ENCODE data around the gene VPS18. TPM values are rescaled to one million over a fixed set of nuclear protein-coding genes. Genes with fewer than 3 reads are reported as not detected.

Gene VPS18
- total RNA-seq, 1 experiment from 2014 or later: 12.6 TPM

- H3K27me3 ChIP-seq (ENCODE audit: low read length): no peaks in the 10 kb centered on the region
- H4K20me1 ChIP-seq (ENCODE audit: insufficient read depth, low read depth, low read length): no peaks in the 10 kb centered on the region
- DNase-seq: no peak
- no peaks in the 10 kb centered on the region for H3K79me2 ChIP-seq (ENCODE audit: low read length)
- no peak overlapping the region for H3K4me2 ChIP-seq (ENCODE audit: low read depth, low read length, poor library complexity, severe bottlenecking)
- no peaks in the 10 kb centered on the region for H3K9me2 ChIP-seq (replicated peaks; ENCODE audit: insufficient read depth, low read length)
- H3K4me3 ChIP-seq (ENCODE audit: low read length): no peak overlapping the region
- no peak overlapping the region for H3K27ac ChIP-seq (ENCODE audit: low read length)
- H2AFZ ChIP-seq (ENCODE audit: low read length): no peak overlapping the region
- H3K9me3 ChIP-seq (ENCODE audit: low read length): no peaks in the 10 kb centered on the region
- no peaks in the 10 kb centered on the region for H3K36me3 ChIP-seq (ENCODE audit: insufficient read depth, low read length)
- peaks cover 7% of the 10 kb centered on the region for H3K4me1 ChIP-seq (ENCODE audit: low read length)
- no peak overlapping the region for H3K9ac ChIP-seq (ENCODE audit: low read length)
Measured at GRCh38 chr15:40886586-40886985, 7.7 kb upstream of the VPS18 start.

GRCh38 chr15:40889112-40889511, 5.1 kb upstream of the VPS18 start:
- H2AFZ ChIP-seq (ENCODE audit: low read length): no peak overlapping the region
- H3K36me3 ChIP-seq (ENCODE audit: insufficient read depth, low read length): no peaks in the 10 kb centered on the region
- no peak overlapping the region for H3K4me2 ChIP-seq (ENCODE audit: low read depth, low read length, poor library complexity, severe bottlenecking)
- H3K79me2 ChIP-seq (ENCODE audit: low read length): no peaks in the 10 kb centered on the region
- H4K20me1 ChIP-seq (ENCODE audit: insufficient read depth, low read depth, low read length): no peaks in the 10 kb centered on the region
- H3K4me3 ChIP-seq (ENCODE audit: low read length): no peak overlapping the region
- no peaks in the 10 kb centered on the region for H3K9me2 ChIP-seq (replicated peaks; ENCODE audit: insufficient read depth, low read length)
- peaks cover 17% of the 10 kb centered on the region for H3K4me1 ChIP-seq (ENCODE audit: low read length)
- no peaks in the 10 kb centered on the region for H3K27me3 ChIP-seq (ENCODE audit: low read length)
- H3K9ac ChIP-seq (ENCODE audit: low read length): no peak overlapping the region
- DNase-seq: no peak
- no peaks in the 10 kb centered on the region for H3K9me3 ChIP-seq (ENCODE audit: low read length)
- no peak overlapping the region for H3K27ac ChIP-seq (ENCODE audit: low read length)

- no peak for DNase-seq
- peak overlapping the region; percentile 45; the same call in 1 of the 2 replicates for H2AFZ ChIP-seq (ENCODE audit: low read length)
- no peaks in the 10 kb centered on the region for H3K27me3 ChIP-seq (ENCODE audit: low read length)
- peaks cover 28% of the 10 kb centered on the region for H3K4me1 ChIP-seq (ENCODE audit: low read length)
- 0 out of 2 replicates have a peak, but pooled peaks cover 3% of the 10 kb centered on the region for H4K20me1 ChIP-seq (ENCODE audit: insufficient read depth, low read depth, low read length)
- H3K4me2 ChIP-seq (ENCODE audit: low read depth, low read length, poor library complexity, severe bottlenecking): no peak overlapping the region
- no peak overlapping the region for H3K9ac ChIP-seq (ENCODE audit: low read length)
- H3K27ac ChIP-seq (ENCODE audit: low read length): no peak overlapping the region
- 0 out of 2 replicates have a peak, but pooled peaks cover 2% of the 10 kb centered on the region for H3K36me3 ChIP-seq (ENCODE audit: insufficient read depth, low read length)
- H3K4me3 ChIP-seq (ENCODE audit: low read length): no peak overlapping the region
- no peaks in the 10 kb centered on the region for H3K9me2 ChIP-seq (replicated peaks; ENCODE audit: insufficient read depth, low read length)
- no peaks in the 10 kb centered on the region for H3K9me3 ChIP-seq (ENCODE audit: low read length)
- peaks cover 17% of the 10 kb centered on the region for H3K79me2 ChIP-seq (ENCODE audit: low read length)
Measured at GRCh38 chr15:40891138-40891537, 3.1 kb upstream of the VPS18 start.

- H3K4me3 ChIP-seq (ENCODE audit: low read length): no peak overlapping the region
- peak overlapping the region; percentile 45; the same call in 1 of the 2 replicates for H2AFZ ChIP-seq (ENCODE audit: low read length)
- 0 out of 2 replicates have a peak, but pooled peaks cover 3% of the 10 kb centered on the region for H3K36me3 ChIP-seq (ENCODE audit: insufficient read depth, low read length)
- H3K9ac ChIP-seq (ENCODE audit: low read length): no peak overlapping the region
- H3K27ac ChIP-seq (ENCODE audit: low read length): no peak overlapping the region
- H3K27me3 ChIP-seq (ENCODE audit: low read length): no peaks in the 10 kb centered on the region
- H3K9me2 ChIP-seq (replicated peaks; ENCODE audit: insufficient read depth, low read length): no peaks in the 10 kb centered on the region
- 0 out of 2 replicates have a peak, but pooled peaks cover 3% of the 10 kb centered on the region for H4K20me1 ChIP-seq (ENCODE audit: insufficient read depth, low read depth, low read length)
- peak; percentile 78 for DNase-seq
- peaks cover 28% of the 10 kb centered on the region for H3K4me1 ChIP-seq (ENCODE audit: low read length)
- H3K9me3 ChIP-seq (ENCODE audit: low read length): no peaks in the 10 kb centered on the region
- peaks cover 17% of the 10 kb centered on the region for H3K79me2 ChIP-seq (ENCODE audit: low read length)
- H3K4me2 ChIP-seq (ENCODE audit: low read depth, low read length, poor library complexity, severe bottlenecking): no peak overlapping the region
Measured at GRCh38 chr15:40891810-40892446, 2.3 kb upstream of the VPS18 start.

GRCh38 chr15:40892447-40893012, 1.7 kb upstream of the VPS18 start:
- DNase-seq: no peak
- no peak overlapping the region for H3K4me2 ChIP-seq (ENCODE audit: low read depth, low read length, poor library complexity, severe bottlenecking)
- no peak overlapping the region for H3K4me3 ChIP-seq (ENCODE audit: low read length)
- H3K79me2 ChIP-seq (ENCODE audit: low read length): peaks cover 17% of the 10 kb centered on the region
- H3K27me3 ChIP-seq (ENCODE audit: low read length): no peaks in the 10 kb centered on the region
- no peak overlapping the region for H2AFZ ChIP-seq (ENCODE audit: low read length)
- H3K9me3 ChIP-seq (ENCODE audit: low read length): no peaks in the 10 kb centered on the region
- no peak overlapping the region for H3K27ac ChIP-seq (ENCODE audit: low read length)
- peaks cover 28% of the 10 kb centered on the region for H3K4me1 ChIP-seq (ENCODE audit: low read length)
- H4K20me1 ChIP-seq (ENCODE audit: insufficient read depth, low read depth, low read length): 0 out of 2 replicates have a peak, but pooled peaks cover 3% of the 10 kb centered on the region
- H3K36me3 ChIP-seq (ENCODE audit: insufficient read depth, low read length): 0 out of 2 replicates have a peak, but pooled peaks cover 3% of the 10 kb centered on the region
- H3K9me2 ChIP-seq (replicated peaks; ENCODE audit: insufficient read depth, low read length): no peaks in the 10 kb centered on the region
- H3K9ac ChIP-seq (ENCODE audit: low read length): no peak overlapping the region

GRCh38 chr15:40893019-40893670, 1.1 kb upstream of the VPS18 start:
- Histone ChIP-seq H3K9ac (ENCODE audit: low read length) (no peak overlapping the region), H3K4me1 (ENCODE audit: low read length) (peaks cover 28% of the 10 kb centered on the region), H3K9me3 (ENCODE audit: low read length) (no peaks in the 10 kb centered on the region), H3K9me2 (replicated peaks; ENCODE audit: insufficient read depth, low read length) (no peaks in the 10 kb centered on the region), H4K20me1 (ENCODE audit: insufficient read depth, low read depth, low read length) (0 out of 2 replicates have a peak, but pooled peaks cover 3% of the 10 kb centered on the region), H3K4me3 (ENCODE audit: low read length) (no peak overlapping the region), H3K36me3 (ENCODE audit: insufficient read depth, low read length) (0 out of 2 replicates have a peak, but pooled peaks cover 3% of the 10 kb centered on the region), H3K79me2 (ENCODE audit: low read length) (peaks cover 17% of the 10 kb centered on the region), H3K27me3 (ENCODE audit: low read length) (no peaks in the 10 kb centered on the region), H2AFZ (ENCODE audit: low read length) (no peak overlapping the region; the same call in 1 of the 2 replicates), H3K27ac (ENCODE audit: low read length) (no peak overlapping the region), H3K4me2 (ENCODE audit: low read depth, low read length, poor library complexity, severe bottlenecking) (peak overlapping the region; percentile 98)
- DNase-seq: no peak

GRCh38 chr15:40894681-40895448, 615 bp downstream of the VPS18 start:
- Histone ChIP-seq H3K4me3 (ENCODE audit: low read length) (peak overlapping the region; percentile 88), H3K27me3 (ENCODE audit: low read length) (no peaks in the 10 kb centered on the region), H3K9ac (ENCODE audit: low read length) (peak overlapping the region; percentile 86), H2AFZ (ENCODE audit: low read length) (peak overlapping the region; percentile 44), H3K79me2 (ENCODE audit: low read length) (peaks cover 17% of the 10 kb centered on the region), H3K9me3 (ENCODE audit: low read length) (no peaks in the 10 kb centered on the region), H3K4me1 (ENCODE audit: low read length) (peaks cover 28% of the 10 kb centered on the region), H3K9me2 (replicated peaks; ENCODE audit: insufficient read depth, low read length) (no peaks in the 10 kb centered on the region), H3K4me2 (ENCODE audit: low read depth, low read length, poor library complexity, severe bottlenecking) (peak overlapping the region; percentile 98), H3K27ac (ENCODE audit: low read length) (no peak overlapping the region; the same call in 1 of the 2 replicates), H3K36me3 (ENCODE audit: insufficient read depth, low read length) (0 out of 2 replicates have a peak, but pooled peaks cover 3% of the 10 kb centered on the region), H4K20me1 (ENCODE audit: insufficient read depth, low read depth, low read length) (0 out of 2 replicates have a peak, but pooled peaks cover 3% of the 10 kb centered on the region)
- peak; percentile 89 for DNase-seq
